Measurements from ENCODE around the gene OSBPL8. TPM values are rescaled to one million over a fixed set of nuclear protein-coding genes. Genes with fewer than 3 reads are reported as not detected.

The OSBPL8 gene
- total RNA-seq, 1 experiment from 2014 or later = 71.1 TPM

GRCh38 chr12:76544601-76545261 lies 14.8 kb downstream of the OSBPL8 start:
- ChIA-PET CTCF (interaction anchor here (0.5 to 1.4 kb wide), 4 partner anchors 10 to 326 kb away, joined by 3 to 4 read pairs (median 4); partner anchors contain the start of gene BBS10), POLR2A (interaction anchor here (0.7 to 4.9 kb wide), 4 partner anchors 9 to 87 kb away, joined by 3 to 43 read pairs (median 4); partner anchors contain the start of gene OSBPL8)
- Mint-ChIP-seq H3K4me3 (ENCODE audit: unreplicated experiment) (no peak overlapping the region), H3K4me1 (ENCODE audit: insufficient read depth, unreplicated experiment) (peaks cover 43% of the 10 kb centered on the region), H3K9me3 (ENCODE audit: unreplicated experiment) (no peaks in the 10 kb centered on the region), H3K27me3 (ENCODE audit: insufficient read depth, unreplicated experiment) (no peaks in the 10 kb centered on the region), H3K36me3 (ENCODE audit: insufficient read depth, unreplicated experiment) (no peaks in the 10 kb centered on the region), H3K27ac (ENCODE audit: low read depth, unreplicated experiment) (no peak overlapping the region)
- TF ChIP-seq CTCF (IDR thresholded peaks at IDR 0.05; ENCODE audit: unreplicated experiment) = no peak
- BruUV-seq (replicated peaks) = no TSS peak
- intact Hi-C loops (cut with micrococcal nuclease) = no loop called here
- DNase-seq (ENCODE audit: unreplicated experiment) = no peak

- POLR2A ChIA-PET = interaction anchor here (0.5 to 4.9 kb wide), 5 partner anchors 10 to 115 kb away, joined by 3 to 43 read pairs (median 3); partner anchors contain the start of gene OSBPL8
- no peaks in the 10 kb centered on the region for H3K27me3 Mint-ChIP-seq (ENCODE audit: insufficient read depth, unreplicated experiment)
- CTCF ChIA-PET = interaction anchor here (0.5 to 0.6 kb wide), 2 partner anchors 11 to 327 kb away, joined by 3 to 4 read pairs; no protein-coding TSS in a partner anchor
- H3K36me3 Mint-ChIP-seq (ENCODE audit: insufficient read depth, unreplicated experiment) = no peaks in the 10 kb centered on the region
- TF ChIP-seq CTCF (IDR thresholded peaks at IDR 0.05; ENCODE audit: unreplicated experiment) = no peak
- H3K27ac Mint-ChIP-seq (ENCODE audit: low read depth, unreplicated experiment) = no peak overlapping the region
- BruUV-seq (replicated peaks) = no TSS peak
- H3K4me3 Mint-ChIP-seq (ENCODE audit: unreplicated experiment) = no peak overlapping the region
- peaks cover 38% of the 10 kb centered on the region for H3K4me1 Mint-ChIP-seq (ENCODE audit: insufficient read depth, unreplicated experiment)
- DNase-seq (ENCODE audit: unreplicated experiment) = no peak
- intact Hi-C loops (cut with micrococcal nuclease) = no loop called here
- H3K9me3 Mint-ChIP-seq (ENCODE audit: unreplicated experiment) = no peaks in the 10 kb centered on the region
These were observed 15.7 kb downstream of the OSBPL8 start for GRCh38 chr12:76543813-76544347.

GRCh38 chr12:76542908-76543307 lies 16.7 kb downstream of the OSBPL8 start:
- no peaks in the 10 kb centered on the region for H3K36me3 Mint-ChIP-seq (ENCODE audit: insufficient read depth, unreplicated experiment)
- ChIA-PET POLR2A (interaction anchor here (0.7 to 1.5 kb wide), 3 partner anchors 10 to 35 kb away, joined by 3 to 7 read pairs (median 3); no protein-coding TSS in a partner anchor), CTCF (no interaction called here)
- H3K27me3 Mint-ChIP-seq (ENCODE audit: insufficient read depth, unreplicated experiment) = no peaks in the 10 kb centered on the region
- intact Hi-C loops (cut with micrococcal nuclease) = no loop called here
- H3K9me3 Mint-ChIP-seq (ENCODE audit: unreplicated experiment) = no peaks in the 10 kb centered on the region
- peak overlapping the region; percentile 39 for H3K27ac Mint-ChIP-seq (ENCODE audit: low read depth, unreplicated experiment)
- no peak overlapping the region for H3K4me3 Mint-ChIP-seq (ENCODE audit: unreplicated experiment)
- peaks cover 28% of the 10 kb centered on the region for H3K4me1 Mint-ChIP-seq (ENCODE audit: insufficient read depth, unreplicated experiment)
- BruUV-seq (replicated peaks) = no TSS peak
- DNase-seq (ENCODE audit: unreplicated experiment) = no peak
- no peak for TF ChIP-seq CTCF (IDR thresholded peaks at IDR 0.05; ENCODE audit: unreplicated experiment)

- DNase-seq (ENCODE audit: unreplicated experiment) = no peak
- Mint-ChIP-seq H3K36me3 (ENCODE audit: insufficient read depth, unreplicated experiment) (peaks cover 15% of the 10 kb centered on the region), H3K27me3 (ENCODE audit: insufficient read depth, unreplicated experiment) (no peaks in the 10 kb centered on the region), H3K27ac (ENCODE audit: low read depth, unreplicated experiment) (peak overlapping the region; percentile 28), H3K4me3 (ENCODE audit: unreplicated experiment) (no peak overlapping the region), H3K9me3 (ENCODE audit: unreplicated experiment) (no peaks in the 10 kb centered on the region), H3K4me1 (ENCODE audit: insufficient read depth, unreplicated experiment) (peaks cover 16% of the 10 kb centered on the region)
- TF ChIP-seq CTCF (IDR thresholded peaks at IDR 0.05; ENCODE audit: unreplicated experiment) = no peak
- intact Hi-C loops (cut with micrococcal nuclease) = no loop called here
- no TSS peak for BruUV-seq (replicated peaks)
- CTCF ChIA-PET = interaction anchor here (0.7 kb wide), 1 partner anchor 380 kb away, joined by 3 read pairs; no protein-coding TSS in a partner anchor
- POLR2A ChIA-PET = interaction anchor here (1.3 kb wide), 1 partner anchor 19 kb away, joined by 9 read pairs; no protein-coding TSS in a partner anchor
These were observed 19.8 kb downstream of the OSBPL8 start for GRCh38 chr12:76539727-76540126.
